Testis (tissue), 2 donors: ENCODE results near the gene C11orf71.

Experiments used
- CTCF ChIP-seq, 3 experiments: fragments of 450-650 bp in 2 of 3; fragments of 200-600 bp in 1 of 3; sonication (generic) in 1 of 3; IDR thresholded peaks; one replicate each; pipeline ENCODE4 v1.5.1; 2016 to 2019; ENCODE audit warnings: antibody characterized with exemption in 3 of 3, mild to moderate bottlenecking in 2 of 3, moderate library complexity in 1 of 3
- POLR2A ChIP-seq: fragments of 450-650 bp; IDR thresholded peaks from one replicate; pipeline ENCODE4 v1.6.1; 2017; ENCODE audit warnings: antibody characterized with exemption, mild to moderate bottlenecking, moderate library complexity

- TF ChIP-seq CTCF (IDR thresholded peaks at IDR 0.05) (no peak), POLR2A (no peak)
These were observed 47.1 kb upstream of the C11orf71 start for GRCh38 chr11:114447444-114447843.
